ENCODE data around the gene SEMA4B. TPM values are rescaled to one million over a fixed set of nuclear protein-coding genes. Genes with fewer than 3 reads are reported as not detected.

Gene SEMA4B
- total and polyA plus RNA-seq, 2 of the 8 experiments (the other 6 are each of a cell fraction or from before 2014, with no cell fraction given), result 42.7 to 43.0 TPM

GRCh38 chr15:90189781-90190467, 11.2 kb upstream of the SEMA4B start:
- POLR2A ChIA-PET (ENCODE audit: partially characterized antibody), result interaction anchor here (0.6 to 1.4 kb wide), 2 partner anchors 13 to 37 kb away, joined by 3 to 4 read pairs; no protein-coding TSS in a partner anchor
- H3K79me2 ChIP-seq (ENCODE audit: control insufficient read depth in 1 of 2, insufficient read depth in 2 of 2, low read length in 2 of 2), result no peaks in the 10 kb centered on the region
- no peak overlapping the region for H2AK5ac ChIP-seq (ENCODE audit: low read depth, low read length)
- H3K4me3 ChIP-seq (ENCODE audit: extremely low read depth in 1 of 4, insufficient read depth in 2 of 4, low read depth in 3 of 4, low read length in 4 of 4), result no peak overlapping the region
- no peak overlapping the region for H2BK5ac ChIP-seq (ENCODE audit: low read depth, low read length)
- peaks cover 6% of the 10 kb centered on the region; the same call in 1 of the 2 replicates for H3K23me2 ChIP-seq (ENCODE audit: low read depth, low read length)
- H3K36me3 ChIP-seq (ENCODE audit: control insufficient read depth in 2 of 4, insufficient read depth in 4 of 4, low read length in 3 of 4), result no peaks in the 10 kb centered on the region
- no peak overlapping the region for H2BK120ac ChIP-seq (replicated peaks; ENCODE audit: low read depth, low read length)
- no peak overlapping the region for H3K4me2 ChIP-seq (ENCODE audit: insufficient read depth in 1 of 2, low read depth in 2 of 2, low read length in 2 of 2)
- CTCF ChIA-PET (ENCODE audit: partially characterized antibody), result interaction anchor here (0.8 to 3.7 kb wide), 10 partner anchors 10 to 116 kb away, joined by 3 to 14 read pairs (median 3); partner anchors contain the start of gene SEMA4B
- H3K4ac ChIP-seq (replicated peaks; ENCODE audit: insufficient read length, low read depth, low read length), result no peak overlapping the region
- no peak overlapping the region for H4K5ac ChIP-seq (ENCODE audit: insufficient read length, low read depth, low read length)
- no peak overlapping the region for H2BK20ac ChIP-seq (ENCODE audit: low read length)
- H2BK12ac ChIP-seq (ENCODE audit: low read depth, low read length), result no peak overlapping the region
- no peak overlapping the region for H4K8ac ChIP-seq (ENCODE audit: extremely low read depth, insufficient read depth, low read length)
- no peak overlapping the region for H3K23ac ChIP-seq (ENCODE audit: insufficient read length)
- FAIRE-seq (no peak), DNase-seq (ENCODE audit: low read depth in 1 of 2, low spot score in 2 of 2) (no peak)
- peaks cover 0 to 10% (median 6%) of the 10 kb centered on the region in 4 experiments; a peak in 6 of 7 replicates for H3K4me1 ChIP-seq (replicated peaks in 1 of 4; ENCODE audit: control insufficient read depth in 3 of 4, insufficient read depth in 4 of 4, low read length in 3 of 4)
- no peak overlapping the region for H3K27ac ChIP-seq (ENCODE audit: low read depth, low read length)
- H2AFZ ChIP-seq (ENCODE audit: low read length), result no peak overlapping the region
- no peaks in the 10 kb centered on the region for H3K27me3 ChIP-seq (replicated peaks in 1 of 4; ENCODE audit: control insufficient read depth in 3 of 4, extremely low read depth in 1 of 4, insufficient read depth in 3 of 4, low read length in 3 of 4)
- H4K91ac ChIP-seq (replicated peaks; ENCODE audit: insufficient read length, low read length), result no peak overlapping the region
- 89% methylated on average over 10 of the region's 10 CpGs; no CpG with 5 or more reads in 1 of the 2 experiments for WGBS, 2 experiments (ENCODE audit: extremely low coverage in 1 of 2, insufficient coverage in 1 of 2, insufficient read length in 1 of 2, insufficient replicate concordance in 2 of 2, low coverage in 1 of 2, low lambda C conversion rate in 2 of 2, missing lambda C conversion rate in 1 of 2)
- H3K18ac ChIP-seq (ENCODE audit: extremely low read depth, low read length), result no peak overlapping the region
- no peak overlapping the region for H3K14ac ChIP-seq (ENCODE audit: insufficient read length)
- H3K9me3 ChIP-seq (ENCODE audit: insufficient read depth in 2 of 2, low read depth in 1 of 2, low read length in 1 of 2), result no peaks in the 10 kb centered on the region
- H3K79me1 ChIP-seq (ENCODE audit: low read depth, low read length), result peaks cover 3% of the 10 kb centered on the region; the same call in 1 of the 2 replicates
- TF ChIP-seq HDAC2 (IDR thresholded peaks at IDR 0.05; ENCODE audit: borderline replicate concordance in 1 of 2, low read depth in 2 of 2, low read length in 2 of 2) (no peak), TBP (IDR thresholded peaks at IDR 0.05; ENCODE audit: low read depth, low read length) (no peak), SP2 (IDR thresholded peaks at IDR 0.05; ENCODE audit: low read length) (no peak), TEAD4 (IDR thresholded peaks at IDR 0.05; ENCODE audit: low read depth, low read length) (no peak), CHD2 (IDR thresholded peaks at IDR 0.05; ENCODE audit: low read length) (no peak), ZNF274 (IDR thresholded peaks at IDR 0.05; ENCODE audit: borderline replicate concordance, extremely low read depth, low read length) (no peak), TAF7 (optimal IDR thresholded peaks at IDR 0.05; ENCODE audit: borderline replicate concordance, low read depth, low read length) (no peak)
- H3K56ac ChIP-seq (replicated peaks; ENCODE audit: insufficient read length, low read depth, low read length), result no peak overlapping the region
- H2BK15ac ChIP-seq (ENCODE audit: low read length), result peak overlapping the region; percentile 12; the same call in 1 of the 2 replicates
- peaks cover 0 to 2% of the 10 kb centered on the region in 2 experiments for H4K20me1 ChIP-seq (replicated peaks in 1 of 2; ENCODE audit: control insufficient read depth in 1 of 2, insufficient read depth in 2 of 2, low read length in 2 of 2)
- no peak overlapping the region for H3K9ac ChIP-seq (replicated peaks in 1 of 4; ENCODE audit: extremely low read depth in 1 of 4, low read depth in 3 of 4, low read length in 3 of 4)
